Stimulated activated CD4-positive, alpha-beta T cell treated with anti-CD3 and anti-CD28 coated beads, TNF-alpha, amount 100 ng/mL, for 48 hours (primary cell): ENCODE data around the gene OR2B2.
"Not testable (repeated sequence)": the region's sequence is repeated elsewhere in the genome, so short reads cannot be mapped to it uniquely, and the experiment has no call there.

ENCODE experiments used
- DNase-seq, 3 donors: peaks; one replicate each; pipeline ENCODE4 v3.0.0-alpha.2; 2020; ENCODE audit warnings: low read depth in 3 of 3

OR2B2 gene

GRCh38 chr6:27911956-27912446 lies at the start of gene OR2B2:
Gene OR2B2, minus strand, starts transcription at chr6:27912396. Its CDS starts 77 bp downstream, at chr6:27912319.
- no peak for DNase-seq

GRCh38 chr6:27957516-27957915 lies 45.3 kb upstream of the OR2B2 start:
- DNase-seq: no peak

GRCh38 chr6:27956941-27957340 lies 44.7 kb upstream of the OR2B2 start, which contains the start of gene OR2B6:
Gene OR2B6, plus strand, starts transcription at chr6:27957241. Its CDS starts 0 bp downstream, at chr6:27957241.
- DNase-seq: no peak

GRCh38 chr6:27951040-27951439 lies 38.8 kb upstream of the OR2B2 start:
- DNase-seq: no peak

GRCh38 chr6:27948237-27948636 lies 36.0 kb upstream of the OR2B2 start:
- DNase-seq: no peak

GRCh38 chr6:27943072-27943471 lies 30.9 kb upstream of the OR2B2 start:
- not testable (repeated sequence) for DNase-seq

GRCh38 chr6:27940766-27941165 lies 28.6 kb upstream of the OR2B2 start:
- no peak for DNase-seq

- no peak for DNase-seq
Observed at GRCh38 chr6:27931209-27931608, 19.0 kb upstream of the OR2B2 start.

GRCh38 chr6:27929930-27930329 lies 17.7 kb upstream of the OR2B2 start:
- DNase-seq: not testable (repeated sequence)

- not testable (repeated sequence) for DNase-seq
Observed at GRCh38 chr6:27928041-27928440, 15.8 kb upstream of the OR2B2 start.

GRCh38 chr6:27924179-27924578 lies 12.0 kb upstream of the OR2B2 start:
- no peak for DNase-seq

GRCh38 chr6:27922949-27923348 lies 10.8 kb upstream of the OR2B2 start:
- no peak for DNase-seq

GRCh38 chr6:27908017-27908416 lies 4.2 kb downstream of the OR2B2 start:
- DNase-seq: no peak

GRCh38 chr6:27902335-27903314 lies 9.6 kb downstream of the OR2B2 start:
- peak; percentile 63 to 80 (median 73) for DNase-seq

GRCh38 chr6:27901801-27902200 lies 10.4 kb downstream of the OR2B2 start:
- no peak for DNase-seq

- DNase-seq: not testable (repeated sequence)
Observed at GRCh38 chr6:27900197-27900596, 12.0 kb downstream of the OR2B2 start.

- DNase-seq: no peak
Observed at GRCh38 chr6:27899543-27899942, 12.7 kb downstream of the OR2B2 start.

GRCh38 chr6:27897580-27898206 lies 14.5 kb downstream of the OR2B2 start:
- DNase-seq: no peak

- DNase-seq: no peak
Observed at GRCh38 chr6:27896398-27896796, 15.8 kb downstream of the OR2B2 start.

GRCh38 chr6:27894839-27895762 lies 17.1 kb downstream of the OR2B2 start:
- peak in 2 of 3 donors; percentile 35 to 44 for DNase-seq
